GM12878 (cell line): ENCODE measurements around the gene CACNA2D3. TPM values are rescaled to one million over a fixed set of nuclear protein-coding genes. Genes with fewer than 3 reads are reported as not detected.

Source experiments
- ATAC-seq: fragments of 200-7000 bp; cut with Tn5 transposase; 3 replicates; pipeline ENCODE4 v1.9.1; 2020; ENCODE audit warnings: mild to moderate bottlenecking, moderate library complexity
- BruUV-seq: library from RNA; stranded (reverse); fragments of 400-500 nt; replicated peaks from 2 replicates; lab custom pipeline; 2021; lab: Mats Ljungman, UMichigan
- CTCF ChIA-PET: fragments of 300-600 bp; sonication (Branson Sonifier 250); formaldehyde crosslinking; extraction: SDS; loops from one replicate; lab custom pipeline; 2021; ENCODE audit warnings: inconsistent platforms; lab: Yijun Ruan, JAX
- POLR2A ChIA-PET: fragments of 350-600 bp; formaldehyde crosslinking; extraction: SDS; loops from one replicate; lab custom pipeline; 2021; ENCODE audit warnings: inconsistent platforms; lab: Charles Lee
- RAD21 ChIA-PET: fragments of 300-600 bp; sonication (Branson Sonifier 250); formaldehyde crosslinking; loops from one replicate; lab custom pipeline; 2023; ENCODE audit warnings: antibody characterized with exemption; ENCODE audit not compliant: unreplicated experiment; lab: Charles Lee
- SMC1A ChIA-PET: fragments of 300-600 bp; sonication (Branson Sonifier 250); formaldehyde crosslinking; loops from one replicate; lab custom pipeline; 2023; ENCODE audit not compliant: unreplicated experiment, uncharacterized antibody; lab: Charles Lee
- DNase-seq: peaks from one replicate; pipeline ENCODE4 v3.0.0-alpha.2; 2011; ENCODE audit warnings: low read depth, low spot score
- FAIRE-seq: peaks from 3 replicates; lab custom pipeline; 2011; peaks lifted over from hg19 to GRCh38; lab: Jason Lieb, UNC
- H2AFZ ChIP-seq: 2 replicates; pipeline ENCODE4 v1.6.0; 2011; ENCODE audit warnings: low read depth, low read length, control low read depth; ENCODE audit not compliant: control insufficient read depth
- H3K27ac ChIP-seq: 2 replicates; pipeline ENCODE4 v1.5.1; 2011; ENCODE audit warnings: control low read depth; ENCODE audit not compliant: control insufficient read depth, insufficient read depth
- H3K27me3 ChIP-seq, 2 experiments: replicated peaks in 1 of 2; 2 replicates each; pipeline versions ENCODE4 v1.6.0 to v1.6.1; 2011; ENCODE audit warnings: low read length in 1 of 2; ENCODE audit not compliant: control insufficient read depth in 2 of 2, insufficient read depth in 2 of 2
- H3K36me3 ChIP-seq, 2 experiments: 2 replicates each; pipeline ENCODE4 v1.5.1; 2011; ENCODE audit warnings: low read length in 1 of 2; ENCODE audit not compliant: control insufficient read depth in 2 of 2, insufficient read depth in 2 of 2
- H3K4me1 ChIP-seq: 2 replicates; pipeline ENCODE4 v1.6.1; 2011; ENCODE audit warnings: mild to moderate bottlenecking, low read length, moderate library complexity, mixed read lengths; ENCODE audit not compliant: control insufficient read depth, insufficient read depth
- H3K4me2 ChIP-seq: 2 replicates; pipeline ENCODE4 v1.6.0; 2011; ENCODE audit warnings: control low read depth; ENCODE audit not compliant: control insufficient read depth, insufficient read depth
- H3K4me3 ChIP-seq: fragments of 200-600 bp; sonication (generic); 2 replicates; pipeline ENCODE4 v1.5.1; 2016
- H3K79me2 ChIP-seq: 2 replicates; pipeline ENCODE4 v1.6.0; 2011; ENCODE audit warnings: low read length; ENCODE audit not compliant: control insufficient read depth, insufficient read depth
- H3K9ac ChIP-seq: 2 replicates; pipeline ENCODE4 v1.8.0; 2011; ENCODE audit warnings: low read length, control low read depth, mixed read lengths; ENCODE audit not compliant: control insufficient read depth, insufficient read depth
- H3K9me3 ChIP-seq: replicated peaks from 3 replicates; pipeline ENCODE4 v1.5.1; 2011; ENCODE audit warnings: mild to moderate bottlenecking, low read length; ENCODE audit not compliant: control insufficient read depth, insufficient read depth
- H4K20me1 ChIP-seq: 2 replicates; pipeline ENCODE4 v1.6.0; 2011; ENCODE audit not compliant: control insufficient read depth, insufficient read depth
- BRCA1 ChIP-seq: IDR thresholded peaks from 2 replicates; pipeline ENCODE4 v1.6.1; 2011; ENCODE audit warnings: low read depth, low read length, improper control_type of control experiment
- CHD4 ChIP-seq: fragments of 200-600 bp; sonication (generic); IDR thresholded peaks from 2 replicates; pipeline ENCODE4 v1.6.1; 2016; ENCODE audit warnings: mild to moderate bottlenecking
- HCFC1 ChIP-seq: fragments of 150-350 bp; IDR thresholded peaks from 2 replicates; pipeline ENCODE4 v1.6.1; 2014; ENCODE audit warnings: low read length
- HDAC2 ChIP-seq: fragments of 200-600 bp; sonication (generic); IDR thresholded peaks from 2 replicates; pipeline ENCODE4 v1.6.1; 2017
- KAT2A ChIP-seq: conservative IDR thresholded peaks from 2 replicates; pipeline ENCODE4 v1.6.1; 2011; ENCODE audit warnings: low read depth, low read length; ENCODE audit not compliant: control insufficient read depth
- NR2C1 ChIP-seq: fragments of 450-650 bp; IDR thresholded peaks from 2 replicates; pipeline ENCODE4 v1.6.1; 2017; ENCODE audit warnings: antibody characterized with exemption, mild to moderate bottlenecking, moderate library complexity
- POLR2A ChIP-seq: IDR thresholded peaks from 2 replicates; pipeline ENCODE4 v1.6.1; 2011; ENCODE audit warnings: low read depth, mild to moderate bottlenecking, low read length
- RAD21 ChIP-seq: IDR thresholded peaks from 2 replicates; pipeline ENCODE4 v1.6.1; 2011; ENCODE audit warnings: mild to moderate bottlenecking, low read depth, low read length, moderate library complexity; ENCODE audit not compliant: insufficient read depth
- SREBF1 ChIP-seq: IDR thresholded peaks from 2 replicates; pipeline ENCODE4 v1.6.1; 2012; ENCODE audit warnings: mild to moderate bottlenecking, low read length
- WGBS: methylation state at CpG from one replicate; pipeline ENCODE4 v1.1.6; 2016; ENCODE audit warnings: low lambda C conversion rate; ENCODE audit not compliant: insufficient replicate concordance, insufficient coverage; ENCODE audit errors: missing lambda C conversion rate; 5-methylcytosine and 5-hydroxymethylcytosine counted together
- in situ Hi-C: fragments of 300-500 bp; cut with MboI; formaldehyde crosslinking; loops from 9 replicates; pipeline ENCODE4 v1.14.3; 2018; ENCODE audit warnings: mixed read lengths
- intact Hi-C: fragments of 100-400 bp; cut with micrococcal nuclease; formaldehyde crosslinking; loops from one replicate; pipeline ENCODE4 v1.14.2; 2022; ENCODE audit not compliant: unreplicated experiment
- polyA plus RNA-seq, 11 experiments: library from polyadenylated mRNA; depleted of rRNA in 4 of 11; unstranded in 6 of 11; stranded (reverse) in 5 of 11; fragments of >200 nt; fragmentation: Nextera tagmentation in 4 of 11; fragmentation: Illumina TruSeq in 1 of 11; extraction: Ambion mirVana in 4 of 11; extraction: Trizol in 1 of 11; gene quantifications; 1 replicate in 1 of 11; 2 replicates in 10 of 11; pipeline versions ENCODE4 v1.2.1 to v1.2.3, GENCODE V29; 2011 to 2016; ENCODE audit warnings: inconsistent platforms in 2 of 11, missing spikeins in 2 of 11, low read depth in 1 of 11
- total RNA-seq, 4 experiments: library from RNA; depleted of rRNA in 3 of 4; stranded (reverse); fragments of >200 nt in 3 of 4; fragmentation: Illumina TruSeq in 1 of 4; extraction: Trizol in 1 of 4; gene quantifications; 2 replicates each; pipeline versions ENCODE4 v1.2.1 to v1.2.3, GENCODE V29; 2013 to 2021
- TF ChIP-seq, protein P1 (sequence below): fragments of 450-650 bp; IDR thresholded peaks from 2 replicates; pipeline ENCODE4 v1.6.1; 2017; ENCODE audit warnings: borderline replicate concordance
- TF ChIP-seq, protein P2 (sequence below): fragments of 450-650 bp; IDR thresholded peaks from 2 replicates; pipeline ENCODE4 v1.6.1; 2016; ENCODE audit warnings: mild to moderate bottlenecking
- TF ChIP-seq, protein P3 (sequence below): fragments of 450-650 bp; conservative IDR thresholded peaks from 2 replicates; pipeline ENCODE4 v1.6.1; 2017; ENCODE audit warnings: mild to moderate bottlenecking, moderate library complexity
- TF ChIP-seq, protein P4 (sequence below): IDR thresholded peaks from 2 replicates; pipeline ENCODE4 v1.6.1; 2011; ENCODE audit warnings: borderline replicate concordance, low read depth, mild to moderate bottlenecking, moderate library complexity, mixed read lengths, low read length; ENCODE audit not compliant: insufficient read depth; ENCODE audit errors: extremely low read length

The CACNA2D3 gene
- total and polyA plus RNA-seq, 10 of the 15 experiments (the other 5 are each of a cell fraction or from before 2014, with no cell fraction given) = not detected

DNA sequence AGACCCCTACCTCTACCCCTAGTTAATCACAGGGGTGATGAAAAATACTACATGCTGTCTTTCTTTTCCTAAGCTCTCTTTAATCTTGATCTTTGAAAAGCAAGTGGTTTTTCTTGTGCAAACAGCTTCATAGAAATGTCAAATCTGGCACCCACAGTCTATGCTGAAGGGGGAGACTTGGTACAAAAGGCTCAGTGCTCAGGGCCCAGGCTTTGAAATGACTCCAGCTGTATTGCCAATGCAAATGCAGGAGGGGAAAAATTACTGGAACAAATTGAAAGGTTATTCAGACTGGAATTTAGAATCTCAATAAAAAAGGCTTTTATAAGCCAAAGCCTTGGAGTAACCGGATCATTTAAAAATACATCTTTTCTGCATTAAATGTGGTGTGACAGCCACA is 581.6 kb downstream of the CACNA2D3 start:
- no peak for FAIRE-seq
- no peaks in the 10 kb centered on the region for H3K9me3 ChIP-seq
- H3K9ac ChIP-seq = no peak overlapping the region
- intact Hi-C loops (no loop called here), in situ Hi-C loops (no loop called here)
- H3K36me3 ChIP-seq = no peaks in the 10 kb centered on the region
- no TSS peak for BruUV-seq
- no peak overlapping the region for H3K4me3 ChIP-seq
- no peaks in the 10 kb centered on the region for H3K4me1 ChIP-seq
- ATAC-seq = no peak
- H3K4me2 ChIP-seq = no peak overlapping the region
- H2AFZ ChIP-seq = no peak overlapping the region
- ChIA-PET SMC1A (no interaction called here), CTCF (no interaction called here), RAD21 (no interaction called here), POLR2A (no interaction called here)
- H3K79me2 ChIP-seq = no peaks in the 10 kb centered on the region
- no peaks in the 10 kb centered on the region for H4K20me1 ChIP-seq
- H3K27me3 ChIP-seq = no peaks in the 10 kb centered on the region; a peak in 1 of 4 replicates
- TF ChIP-seq, protein P1, sequence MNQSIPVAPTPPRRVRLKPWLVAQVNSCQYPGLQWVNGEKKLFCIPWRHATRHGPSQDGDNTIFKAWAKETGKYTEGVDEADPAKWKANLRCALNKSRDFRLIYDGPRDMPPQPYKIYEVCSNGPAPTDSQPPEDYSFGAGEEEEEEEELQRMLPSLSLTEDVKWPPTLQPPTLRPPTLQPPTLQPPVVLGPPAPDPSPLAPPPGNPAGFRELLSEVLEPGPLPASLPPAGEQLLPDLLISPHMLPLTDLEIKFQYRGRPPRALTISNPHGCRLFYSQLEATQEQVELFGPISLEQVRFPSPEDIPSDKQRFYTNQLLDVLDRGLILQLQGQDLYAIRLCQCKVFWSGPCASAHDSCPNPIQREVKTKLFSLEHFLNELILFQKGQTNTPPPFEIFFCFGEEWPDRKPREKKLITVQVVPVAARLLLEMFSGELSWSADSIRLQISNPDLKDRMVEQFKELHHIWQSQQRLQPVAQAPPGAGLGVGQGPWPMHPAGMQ = no peak
- TF ChIP-seq RAD21 (no peak), BRCA1 (no peak), HCFC1 (no peak), SREBF1 (no peak), HDAC2 (no peak), NR2C1 (no peak), POLR2A (no peak), CHD4 (no peak), KAT2A (no peak)
- TF ChIP-seq, protein P2, sequence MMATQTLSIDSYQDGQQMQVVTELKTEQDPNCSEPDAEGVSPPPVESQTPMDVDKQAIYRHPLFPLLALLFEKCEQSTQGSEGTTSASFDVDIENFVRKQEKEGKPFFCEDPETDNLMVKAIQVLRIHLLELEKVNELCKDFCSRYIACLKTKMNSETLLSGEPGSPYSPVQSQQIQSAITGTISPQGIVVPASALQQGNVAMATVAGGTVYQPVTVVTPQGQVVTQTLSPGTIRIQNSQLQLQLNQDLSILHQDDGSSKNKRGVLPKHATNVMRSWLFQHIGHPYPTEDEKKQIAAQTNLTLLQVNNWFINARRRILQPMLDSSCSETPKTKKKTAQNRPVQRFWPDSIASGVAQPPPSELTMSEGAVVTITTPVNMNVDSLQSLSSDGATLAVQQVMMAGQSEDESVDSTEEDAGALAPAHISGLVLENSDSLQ = no peak
- TF ChIP-seq, protein P3, sequence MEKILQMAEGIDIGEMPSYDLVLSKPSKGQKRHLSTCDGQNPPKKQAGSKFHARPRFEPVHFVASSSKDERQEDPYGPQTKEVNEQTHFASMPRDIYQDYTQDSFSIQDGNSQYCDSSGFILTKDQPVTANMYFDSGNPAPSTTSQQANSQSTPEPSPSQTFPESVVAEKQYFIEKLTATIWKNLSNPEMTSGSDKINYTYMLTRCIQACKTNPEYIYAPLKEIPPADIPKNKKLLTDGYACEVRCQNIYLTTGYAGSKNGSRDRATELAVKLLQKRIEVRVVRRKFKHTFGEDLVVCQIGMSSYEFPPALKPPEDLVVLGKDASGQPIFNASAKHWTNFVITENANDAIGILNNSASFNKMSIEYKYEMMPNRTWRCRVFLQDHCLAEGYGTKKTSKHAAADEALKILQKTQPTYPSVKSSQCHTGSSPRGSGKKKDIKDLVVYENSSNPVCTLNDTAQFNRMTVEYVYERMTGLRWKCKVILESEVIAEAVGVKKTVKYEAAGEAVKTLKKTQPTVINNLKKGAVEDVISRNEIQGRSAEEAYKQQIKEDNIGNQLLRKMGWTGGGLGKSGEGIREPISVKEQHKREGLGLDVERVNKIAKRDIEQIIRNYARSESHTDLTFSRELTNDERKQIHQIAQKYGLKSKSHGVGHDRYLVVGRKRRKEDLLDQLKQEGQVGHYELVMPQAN = no peak
- TF ChIP-seq, protein P4, sequence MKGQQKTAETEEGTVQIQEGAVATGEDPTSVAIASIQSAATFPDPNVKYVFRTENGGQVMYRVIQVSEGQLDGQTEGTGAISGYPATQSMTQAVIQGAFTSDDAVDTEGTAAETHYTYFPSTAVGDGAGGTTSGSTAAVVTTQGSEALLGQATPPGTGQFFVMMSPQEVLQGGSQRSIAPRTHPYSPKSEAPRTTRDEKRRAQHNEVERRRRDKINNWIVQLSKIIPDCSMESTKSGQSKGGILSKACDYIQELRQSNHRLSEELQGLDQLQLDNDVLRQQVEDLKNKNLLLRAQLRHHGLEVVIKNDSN = no peak
- no peak overlapping the region for H3K27ac ChIP-seq
- DNase-seq = no peak
- WGBS = 39% methylated on average over 1 of the region's 1 CpG
